ENCODE results near the gene TNFRSF19.
A peak's percentile ranks its signal among the peaks of the same experiment; 100 is the strongest.
"Not testable (repeated sequence)": the region's sequence is repeated elsewhere in the genome, so short reads cannot be mapped to it uniquely, and the experiment has no call there.

The TNFRSF19 gene

DNA sequence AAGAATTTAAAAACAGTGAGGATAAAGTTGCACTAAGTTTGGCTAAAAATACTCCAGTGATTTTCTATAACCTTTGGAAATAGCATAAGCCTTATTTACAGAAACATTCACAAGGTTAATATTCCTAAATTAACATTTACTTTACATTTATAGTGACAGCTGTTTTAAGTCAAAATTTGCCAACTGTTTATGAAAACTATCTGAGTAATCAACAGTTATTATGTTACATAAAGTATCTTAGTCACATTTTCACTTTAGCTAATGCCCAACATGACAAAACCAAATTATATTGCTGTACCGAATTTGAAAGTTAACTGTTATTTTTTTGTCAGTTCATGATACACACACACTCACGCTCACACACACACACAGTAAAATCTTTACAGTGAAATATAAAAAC is 1.2 kb downstream of the TNFRSF19 start:
- DNase-seq = no peak

- no peak for DNase-seq
Measured at GRCh38 chr13:23572836-23573235, 2.6 kb downstream of the TNFRSF19 start.

DNA sequence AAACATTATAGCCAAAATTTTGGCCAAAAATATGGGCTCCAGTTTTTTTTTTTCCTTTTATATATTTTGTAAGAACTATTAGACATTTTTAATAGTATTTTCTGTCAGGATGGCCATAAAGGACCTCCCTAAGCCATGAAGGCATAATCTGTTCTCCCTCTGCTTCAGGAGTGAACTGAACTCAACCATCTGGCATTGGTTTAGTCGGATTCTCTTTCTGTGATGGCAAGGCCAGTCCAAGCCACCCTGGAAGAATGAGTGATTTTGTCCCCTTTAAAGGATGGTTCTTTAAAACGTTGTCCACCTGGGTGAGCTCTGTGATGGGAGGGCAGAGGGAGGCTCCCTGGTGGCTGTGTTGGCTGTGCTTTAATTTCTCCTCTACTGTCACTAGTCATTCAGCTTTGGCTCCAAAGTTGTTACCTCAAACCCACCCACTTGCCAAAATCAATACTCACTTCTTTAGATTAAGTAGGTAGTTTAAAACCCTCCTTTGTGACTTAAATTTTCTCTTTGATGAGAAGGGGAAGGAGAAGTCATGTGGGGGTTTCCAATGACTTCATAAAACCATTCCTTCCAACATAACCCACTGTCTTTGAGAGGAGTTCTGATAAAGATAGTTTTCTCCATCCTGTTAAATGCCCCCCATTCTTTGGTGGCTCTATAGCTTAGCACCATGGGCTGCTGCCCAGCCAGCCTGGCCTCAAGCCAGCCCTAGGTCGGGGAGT is 4.4 kb downstream of the TNFRSF19 start:
- peak; percentile 86 for DNase-seq

GRCh38 chr13:23575632-23576031 is 5.4 kb downstream of the TNFRSF19 start:
- DNase-seq = no peak

- DNase-seq = peak; percentile 89
Measured at GRCh38 chr13:23578411-23579071, 8.3 kb downstream of the TNFRSF19 start.

GRCh38 chr13:23579072-23579895 is 9.1 kb downstream of the TNFRSF19 start:
- peak; percentile 96 for DNase-seq

DNA sequence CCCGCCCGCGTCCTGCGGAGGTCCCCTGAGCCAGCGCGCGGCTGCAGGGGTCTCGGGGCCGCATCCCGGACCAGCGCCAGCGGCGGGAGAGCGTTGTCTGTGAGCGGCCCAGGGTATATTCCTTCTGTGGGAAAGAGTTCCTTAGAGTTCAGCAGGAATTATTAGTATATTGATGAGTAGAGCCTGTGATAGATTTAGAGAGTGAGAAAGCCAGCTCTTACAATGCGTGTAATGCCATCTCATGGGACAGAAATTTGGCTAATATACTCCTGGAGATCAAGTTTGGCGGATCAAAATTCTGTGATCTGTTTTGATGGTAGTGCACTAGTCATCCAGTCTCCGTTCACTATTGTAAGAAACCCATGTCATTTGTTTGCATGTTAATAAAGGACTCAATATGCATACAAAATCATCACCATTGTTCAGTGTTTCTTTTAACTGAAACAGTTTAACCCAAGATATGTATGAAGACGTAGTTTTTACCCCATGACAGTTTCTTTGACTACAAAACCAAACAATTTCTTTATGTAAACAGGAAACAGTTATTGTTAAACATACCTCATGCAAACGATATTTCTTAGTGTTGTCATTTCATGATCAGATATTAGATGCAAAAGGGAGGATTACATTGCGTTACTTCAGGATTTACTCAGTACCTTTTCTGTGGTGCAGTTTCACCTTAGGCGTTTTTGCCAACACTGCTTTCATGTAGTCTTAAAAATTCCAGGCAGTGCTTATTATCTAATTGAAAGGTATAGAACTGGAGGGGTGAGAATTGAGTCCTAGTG is 9.9 kb downstream of the TNFRSF19 start:
- no peak for DNase-seq

DNA sequence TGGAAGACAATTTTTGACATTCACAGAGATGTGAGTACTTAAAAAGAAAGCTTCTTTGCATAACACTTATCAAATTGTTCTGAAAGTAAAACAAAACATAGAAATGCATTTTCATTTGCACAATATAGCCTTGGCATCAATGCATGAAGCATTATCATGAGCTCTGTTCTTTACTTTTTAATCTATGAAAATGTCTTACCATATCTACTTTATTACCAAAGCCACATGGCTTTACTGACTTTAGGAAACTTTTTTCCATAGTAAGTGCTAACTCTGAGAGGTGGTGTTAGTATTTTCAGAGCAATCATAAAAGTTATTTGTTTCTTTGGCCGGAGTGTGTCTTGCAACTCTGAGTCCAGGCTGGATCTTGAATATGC is 10.5 kb downstream of the TNFRSF19 start:
- no peak for DNase-seq

DNA sequence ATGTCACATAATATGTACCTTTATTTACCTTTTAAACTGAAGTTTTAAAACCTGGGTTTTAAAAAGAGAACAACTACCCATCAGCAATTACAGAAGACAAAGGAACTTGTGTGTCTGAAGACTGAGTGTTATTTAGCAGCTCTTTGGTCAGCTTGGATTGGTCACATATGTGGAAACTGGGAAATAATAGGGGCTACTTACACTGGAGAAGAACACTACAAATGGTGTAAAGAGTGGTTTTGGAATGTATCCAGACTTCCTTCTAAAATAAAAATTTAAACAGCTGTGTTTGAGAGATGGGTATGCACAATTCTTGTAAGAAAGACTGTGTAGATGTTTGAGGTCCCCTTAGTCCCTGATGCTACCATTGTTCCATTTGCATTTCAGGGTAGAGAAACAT is 13.3 kb downstream of the TNFRSF19 start:
- no peak for DNase-seq

GRCh38 chr13:23584275-23584674 is 14.1 kb downstream of the TNFRSF19 start:
- no peak for DNase-seq

- no peak for DNase-seq
Measured at GRCh38 chr13:23586336-23586735, 16.1 kb downstream of the TNFRSF19 start.

GRCh38 chr13:23588666-23589065 is 18.5 kb downstream of the TNFRSF19 start:
- no peak for DNase-seq

DNA sequence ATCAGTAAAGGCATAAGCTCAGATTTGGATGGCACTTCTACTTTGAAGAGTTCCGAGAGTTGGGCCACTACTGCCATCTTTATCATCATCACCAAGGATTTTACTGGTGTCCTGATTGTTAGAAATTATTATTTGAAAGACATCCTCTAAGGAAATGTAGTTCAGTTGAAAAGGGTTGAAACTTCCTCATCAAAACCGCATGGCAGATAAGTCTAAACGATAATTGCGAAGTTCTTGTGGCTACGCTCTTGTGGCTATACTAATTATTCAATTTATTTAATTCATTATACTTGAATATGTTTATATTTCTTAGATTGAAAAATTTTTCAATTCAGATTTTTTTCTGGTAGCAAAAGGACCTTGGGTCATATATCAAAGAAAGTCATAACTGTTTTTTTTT is 22.4 kb downstream of the TNFRSF19 start:
- no peak for DNase-seq

DNA sequence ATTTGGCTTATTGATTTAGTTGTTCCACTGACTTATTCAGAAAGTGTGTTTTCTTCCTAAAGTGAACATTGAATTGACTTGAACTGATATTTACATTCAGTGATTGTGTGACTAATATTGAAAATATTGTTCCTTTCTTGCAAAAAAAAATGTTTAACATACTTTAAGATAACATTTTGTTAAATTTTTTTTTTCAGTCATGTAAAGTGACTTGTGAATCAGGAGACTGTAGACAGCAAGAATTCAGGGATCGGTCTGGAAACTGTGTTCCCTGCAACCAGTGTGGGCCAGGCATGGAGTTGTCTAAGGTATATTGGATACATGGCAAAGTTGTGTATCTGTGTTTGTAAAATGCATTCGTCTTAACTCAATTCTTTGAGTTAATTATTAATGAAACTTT is 22.9 kb downstream of the TNFRSF19 start:
- no peak for DNase-seq

DNA sequence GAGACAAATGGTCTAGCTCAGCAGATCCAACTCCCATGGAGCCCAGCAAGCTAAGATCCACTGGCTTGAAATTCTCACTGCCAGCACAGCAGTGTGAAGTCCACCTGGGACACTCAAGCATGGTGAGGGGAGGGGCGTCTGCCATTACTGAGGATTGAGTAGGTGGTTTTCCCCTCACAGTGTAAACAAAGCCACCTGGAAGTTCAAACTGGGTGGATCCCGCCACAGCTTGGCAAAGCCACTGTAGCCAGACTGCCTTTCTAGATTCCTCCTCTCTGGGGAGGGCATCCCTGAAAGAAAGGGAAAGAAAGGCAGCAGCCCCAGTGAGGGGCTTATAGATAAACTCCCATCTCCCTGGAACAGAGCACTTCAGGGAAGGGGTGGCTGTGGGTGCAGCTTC is 24.1 kb downstream of the TNFRSF19 start:
- DNase-seq = not testable (repeated sequence)

DNA sequence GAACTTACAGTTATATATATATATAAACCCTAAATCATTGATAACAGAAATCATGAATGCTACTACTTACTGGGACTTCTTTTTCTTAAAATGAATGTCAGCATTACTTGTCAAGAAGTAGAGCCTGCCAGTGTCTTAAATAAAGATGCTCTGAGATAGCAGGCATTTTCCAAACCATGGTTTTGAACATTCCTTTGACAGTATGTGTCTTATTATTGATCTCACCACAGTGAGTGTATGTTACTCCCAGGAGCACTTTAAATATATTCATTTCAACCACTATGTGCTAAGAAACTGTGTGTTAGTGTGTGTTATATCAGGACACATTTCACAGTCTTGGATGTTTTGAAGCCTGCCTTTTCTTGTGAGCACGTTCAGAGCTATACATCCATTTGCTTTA is 28.2 kb downstream of the TNFRSF19 start:
- DNase-seq = no peak

DNA sequence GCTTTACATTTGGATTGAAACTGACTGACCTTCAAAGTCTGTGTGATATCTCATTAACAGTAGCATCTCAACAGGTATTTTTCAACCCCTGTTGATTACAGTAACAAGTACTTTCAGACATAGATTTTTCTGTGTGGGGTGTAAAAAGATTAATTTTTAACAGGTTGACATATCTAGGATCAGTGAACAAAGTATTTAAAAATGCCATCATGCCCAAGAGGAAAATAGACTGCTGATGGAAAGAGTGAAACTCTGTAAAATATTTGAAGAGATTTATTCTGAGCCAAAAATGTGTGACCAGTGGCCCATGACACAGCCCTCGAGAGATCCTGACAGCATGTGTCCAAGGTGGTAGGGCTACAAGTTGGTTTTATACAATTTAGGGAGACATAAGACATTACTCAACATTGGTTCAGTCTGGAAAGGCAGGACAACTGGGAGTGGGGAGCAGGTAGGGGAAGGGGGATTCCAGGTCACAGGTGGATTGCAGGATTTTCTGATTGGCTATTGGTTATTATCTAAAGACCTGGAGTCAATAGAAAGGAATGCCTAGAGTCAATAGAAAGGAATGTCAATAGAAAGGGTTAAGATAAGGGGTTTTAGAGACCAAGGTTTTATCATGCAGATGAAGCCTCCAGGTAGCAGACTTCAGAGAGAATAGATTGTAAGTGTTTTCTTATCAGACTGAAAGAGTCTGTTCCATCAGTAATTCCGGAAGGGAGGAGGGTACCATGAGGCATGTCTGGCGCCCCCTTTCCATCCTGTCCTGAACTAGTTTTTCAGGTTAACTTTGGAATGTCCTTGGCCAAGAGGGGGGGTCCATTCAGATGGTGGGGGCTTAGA is 29.1 kb downstream of the TNFRSF19 start:
- DNase-seq = no peak

- no peak for DNase-seq
Measured at GRCh38 chr13:23600100-23600499, 29.9 kb downstream of the TNFRSF19 start.

- no peak for DNase-seq
Measured at GRCh38 chr13:23600534-23600933, 30.3 kb downstream of the TNFRSF19 start.

GRCh38 chr13:23605831-23606230 is 35.6 kb downstream of the TNFRSF19 start:
- no peak for DNase-seq

DNA sequence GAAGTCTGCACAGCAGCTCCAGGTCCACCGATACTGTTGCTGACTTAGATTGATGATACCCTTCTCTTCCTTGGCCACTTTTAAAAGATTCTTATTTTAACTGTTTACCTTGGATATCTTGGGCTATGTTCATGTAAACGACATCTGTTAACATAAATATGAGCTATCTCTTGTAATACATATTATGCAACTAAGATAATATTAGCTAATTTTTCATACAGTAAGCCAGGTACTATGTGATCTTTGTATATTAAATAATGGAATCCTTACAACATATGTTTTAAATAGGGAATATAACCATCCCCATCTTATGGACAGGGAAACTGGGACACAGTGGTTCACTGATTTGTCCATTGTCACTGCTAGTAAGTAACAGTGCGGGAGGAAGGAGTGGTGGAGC is 37.9 kb downstream of the TNFRSF19 start:
- no peak for DNase-seq
